ENCODE measurements around the gene ANO1.

Gene ANO1

GRCh38 chr11:70050243-70050642 lies 27.9 kb upstream of the ANO1 start:
- DNase-seq (ENCODE audit: low read depth), result no peak

GRCh38 chr11:70054004-70054403 lies 24.1 kb upstream of the ANO1 start:
- DNase-seq (ENCODE audit: low read depth), result no peak

- DNase-seq (ENCODE audit: low read depth), result no peak
These were observed 22.7 kb upstream of the ANO1 start for GRCh38 chr11:70055444-70055843.

DNA sequence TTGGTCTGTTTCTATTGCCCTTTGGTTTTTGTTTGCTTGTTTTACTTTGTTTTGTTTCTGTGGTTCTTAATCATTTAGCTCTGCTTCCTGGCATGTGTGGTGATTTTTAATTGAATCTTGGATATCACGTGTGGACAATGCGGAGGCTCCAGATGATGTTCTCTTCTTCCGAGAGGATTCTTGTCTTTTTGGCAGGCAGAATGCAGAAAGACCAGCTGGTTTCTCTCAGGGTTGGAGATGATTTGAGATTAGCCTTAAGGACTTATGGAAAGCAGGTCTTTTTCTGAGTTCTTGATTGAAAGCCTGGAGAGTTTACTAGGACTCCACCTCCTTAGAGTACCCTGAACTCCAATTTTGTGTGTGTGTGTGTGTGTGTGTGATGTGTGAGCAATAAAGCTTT lies 21.0 kb upstream of the ANO1 start:
- no peak for DNase-seq (ENCODE audit: low read depth)

DNA sequence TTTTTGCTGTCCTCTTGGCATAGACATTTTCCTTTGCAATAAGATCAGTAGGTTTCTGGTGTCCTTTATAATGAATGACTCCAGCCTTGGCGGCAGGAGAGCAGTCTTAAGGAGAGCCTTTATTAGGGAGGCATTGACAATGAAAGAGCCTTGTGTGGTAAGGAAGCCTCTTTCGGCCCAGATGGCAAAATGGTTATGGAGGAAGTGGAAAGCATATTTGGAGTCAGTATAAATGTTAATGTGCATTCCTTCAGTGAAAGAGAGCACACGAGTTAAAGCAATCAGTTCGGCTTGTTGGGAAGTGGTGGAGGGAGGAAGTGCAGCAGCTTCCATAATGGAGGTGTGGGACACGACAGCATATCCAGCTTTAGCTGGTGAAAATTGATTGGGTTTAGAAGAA lies 18.1 kb upstream of the ANO1 start:
- no peak for DNase-seq (ENCODE audit: low read depth)

DNA sequence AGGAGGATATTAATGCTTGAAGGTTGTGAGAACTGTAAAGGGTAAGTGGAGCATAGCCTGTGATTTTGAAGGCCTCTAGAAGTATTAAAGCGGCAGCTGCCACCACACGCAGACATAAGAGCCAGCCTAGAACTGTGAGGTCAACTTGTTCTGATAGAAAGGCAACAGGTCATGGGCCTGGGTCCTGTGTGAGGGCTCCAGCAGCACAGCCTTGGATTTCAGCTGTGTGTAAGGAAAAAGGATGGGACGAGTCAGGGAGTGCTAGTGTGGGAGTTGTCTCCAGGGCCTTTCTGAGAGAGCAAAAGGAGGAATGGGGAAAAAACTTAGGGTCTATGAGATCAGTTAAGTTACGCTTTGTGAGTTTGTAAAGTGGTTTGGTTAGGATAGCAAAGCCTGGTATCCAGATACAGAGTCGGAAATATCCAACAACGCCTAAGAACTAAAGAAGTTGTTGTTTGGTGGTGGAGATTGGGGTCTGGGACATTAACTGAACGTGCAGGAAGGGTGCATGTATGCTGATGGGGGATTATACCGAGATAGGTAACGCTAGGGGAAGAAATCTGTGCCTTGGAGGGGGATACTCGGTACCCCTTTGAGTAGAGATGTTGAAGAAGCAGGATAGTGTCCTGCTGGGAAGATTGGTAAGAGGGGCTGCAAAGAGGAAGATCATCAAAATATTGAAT lies 17.4 kb upstream of the ANO1 start:
- no peak for DNase-seq (ENCODE audit: low read depth)

DNA sequence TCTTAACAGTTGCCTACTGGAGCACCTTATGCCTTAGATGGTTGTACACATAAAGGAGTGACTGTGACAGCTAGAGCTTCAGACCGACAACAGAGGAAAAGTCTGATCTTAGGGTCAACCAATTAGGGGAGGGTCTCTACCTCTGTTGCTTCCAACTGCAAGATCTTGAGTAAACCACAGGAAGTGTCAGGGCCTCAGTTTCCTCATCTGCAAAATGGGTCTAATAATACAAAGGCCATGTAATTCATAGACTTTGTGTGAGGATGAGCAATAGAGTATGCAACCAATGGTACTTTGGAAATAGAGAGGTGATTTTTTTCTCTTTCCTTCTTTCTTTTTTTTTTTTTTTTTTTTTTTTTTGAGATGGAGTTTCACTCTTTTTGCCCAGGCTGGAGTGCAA lies 16.4 kb upstream of the ANO1 start:
- no peak for DNase-seq (ENCODE audit: low read depth)

GRCh38 chr11:70063121-70063520 lies 15.0 kb upstream of the ANO1 start:
- DNase-seq (ENCODE audit: low read depth), result no peak

DNA sequence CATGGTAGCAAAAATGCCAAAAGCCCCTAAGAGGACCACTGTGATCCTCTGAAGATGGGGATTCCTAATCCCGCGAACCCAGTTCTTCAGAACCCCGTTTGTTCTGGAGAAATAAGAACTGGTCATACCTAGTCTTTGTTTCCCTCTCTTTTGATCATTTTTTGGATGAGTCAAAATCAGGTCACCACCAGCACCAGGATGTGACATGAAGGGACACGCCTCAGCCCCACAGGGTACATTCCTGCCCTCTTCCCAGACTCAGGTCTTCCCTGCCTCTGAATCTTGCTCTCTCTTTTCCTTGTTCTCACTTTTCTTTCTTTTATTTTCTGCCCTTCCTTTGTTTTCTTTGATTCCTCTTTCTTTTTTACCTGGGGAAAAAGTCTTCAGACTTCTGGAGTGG lies 14.6 kb upstream of the ANO1 start:
- no peak for DNase-seq (ENCODE audit: low read depth)

DNA sequence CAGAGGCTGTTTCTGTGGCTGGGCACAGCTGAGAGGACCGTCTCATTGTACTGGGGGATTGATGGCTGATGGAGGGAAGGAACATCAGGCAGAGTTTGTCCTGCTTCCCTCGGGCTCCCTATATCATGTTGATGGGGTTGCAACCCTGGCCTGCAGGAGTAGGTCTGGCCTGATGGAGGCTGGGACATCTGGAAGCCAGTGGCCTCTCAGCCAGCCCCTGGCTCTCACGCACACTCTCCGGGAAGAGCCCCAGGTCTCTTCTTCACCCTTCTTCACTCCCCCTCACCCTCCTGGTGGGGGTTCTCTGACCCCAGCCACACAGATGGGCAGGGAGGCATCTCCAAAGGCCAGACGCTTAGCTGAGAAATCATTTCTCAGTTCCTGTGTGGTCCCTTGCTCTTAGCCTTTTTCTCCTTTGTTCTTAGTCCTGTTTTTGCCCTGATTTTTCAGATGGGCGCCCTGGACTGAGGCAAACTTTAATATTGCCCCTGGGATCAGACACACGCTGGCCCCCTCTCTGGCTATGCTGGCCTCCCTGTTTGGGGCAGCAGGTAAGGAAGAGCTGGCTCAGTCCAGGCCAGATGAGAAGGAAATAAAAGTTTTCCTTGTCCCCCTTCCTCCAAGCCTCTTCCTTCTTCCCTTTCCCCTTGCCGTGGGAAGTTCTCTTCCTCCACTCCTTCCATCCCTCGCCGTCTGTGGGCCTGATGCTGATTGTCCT lies 13.9 kb upstream of the ANO1 start:
- no peak for DNase-seq (ENCODE audit: low read depth)

- DNase-seq (ENCODE audit: low read depth), result no peak
These were observed 13.3 kb upstream of the ANO1 start for GRCh38 chr11:70064726-70065317.

DNA sequence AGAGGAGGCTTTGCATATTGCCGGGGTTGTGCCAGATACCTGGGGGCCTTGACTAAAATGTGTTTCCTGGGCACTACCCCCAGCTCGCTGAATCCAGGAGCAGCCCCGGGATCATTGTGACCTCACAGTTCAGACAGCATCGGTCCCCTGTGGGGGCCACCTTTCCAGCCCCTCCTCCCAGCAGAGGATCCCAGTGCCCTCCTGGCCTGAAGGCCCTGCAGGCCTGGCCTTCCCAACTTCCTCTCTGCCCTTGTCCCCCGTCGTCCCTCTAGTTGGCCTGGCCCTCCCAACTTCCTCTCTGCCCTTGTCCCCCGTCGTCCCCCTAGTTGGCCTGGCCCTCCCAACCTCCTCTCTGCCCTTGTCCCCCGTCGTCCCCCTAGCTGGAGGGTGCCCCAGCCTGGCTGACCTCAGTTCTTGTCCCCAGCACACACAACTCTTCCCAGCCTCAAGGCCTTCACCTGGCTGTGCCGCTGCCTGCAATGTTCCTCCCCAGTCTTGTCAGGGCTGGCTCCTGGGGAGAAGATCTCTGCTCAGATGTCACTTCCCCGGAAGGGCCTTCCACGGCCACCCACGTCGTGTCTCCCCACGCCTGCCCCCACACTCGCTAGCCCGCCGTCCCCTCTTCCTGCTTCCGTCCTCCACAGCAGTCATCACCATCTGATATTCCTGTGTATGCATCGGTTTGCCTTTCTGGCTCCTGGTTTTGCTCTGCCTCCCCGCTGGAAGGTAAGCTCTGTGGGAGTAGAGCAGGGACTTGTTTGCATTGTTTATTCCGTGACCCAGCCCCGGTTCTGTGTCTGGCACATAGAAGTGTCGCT lies 12.6 kb upstream of the ANO1 start:
- no peak for DNase-seq (ENCODE audit: low read depth)

DNA sequence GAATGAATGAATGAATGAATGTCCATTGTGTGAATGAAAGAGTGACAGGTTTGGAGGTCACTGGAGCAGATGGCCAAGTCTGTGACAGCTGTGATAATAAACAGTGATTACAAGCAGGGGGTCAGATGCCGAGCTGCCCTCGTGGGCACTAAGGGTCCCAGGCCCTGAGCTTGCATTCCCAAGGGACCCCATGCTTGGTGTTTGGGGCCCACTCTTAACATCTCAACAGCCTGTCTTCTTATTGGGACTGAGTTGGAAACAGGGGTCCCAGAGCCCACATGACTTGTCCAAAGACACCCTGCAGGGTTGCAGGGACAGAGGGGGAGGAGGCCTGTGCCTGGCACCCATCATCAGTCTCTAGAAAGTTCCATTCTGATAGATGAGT lies 12.0 kb upstream of the ANO1 start:
- no peak for DNase-seq (ENCODE audit: low read depth)

- DNase-seq (ENCODE audit: low read depth), result no peak
These were observed 11.5 kb upstream of the ANO1 start for GRCh38 chr11:70066628-70067027.

DNA sequence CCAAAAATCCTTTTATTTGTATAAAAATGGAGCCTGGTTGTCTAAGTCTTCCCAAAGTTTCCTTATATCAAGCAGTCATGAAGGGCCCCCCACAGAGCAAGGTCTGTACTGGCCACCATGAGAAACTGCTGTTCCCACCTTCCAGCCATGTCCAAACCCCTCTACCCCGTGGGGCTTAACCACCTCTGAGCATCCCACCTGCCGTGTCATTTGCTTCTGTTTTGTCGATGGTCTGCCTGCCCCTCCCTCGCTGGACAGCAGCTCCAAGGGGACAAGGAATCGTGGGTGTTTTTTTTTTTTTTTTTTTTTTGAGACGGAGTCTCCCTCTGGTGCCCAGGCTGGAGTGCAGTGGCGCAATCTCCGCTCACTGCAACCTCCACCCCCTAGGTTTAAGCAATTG lies 11.1 kb upstream of the ANO1 start:
- no peak for DNase-seq (ENCODE audit: low read depth)

DNA sequence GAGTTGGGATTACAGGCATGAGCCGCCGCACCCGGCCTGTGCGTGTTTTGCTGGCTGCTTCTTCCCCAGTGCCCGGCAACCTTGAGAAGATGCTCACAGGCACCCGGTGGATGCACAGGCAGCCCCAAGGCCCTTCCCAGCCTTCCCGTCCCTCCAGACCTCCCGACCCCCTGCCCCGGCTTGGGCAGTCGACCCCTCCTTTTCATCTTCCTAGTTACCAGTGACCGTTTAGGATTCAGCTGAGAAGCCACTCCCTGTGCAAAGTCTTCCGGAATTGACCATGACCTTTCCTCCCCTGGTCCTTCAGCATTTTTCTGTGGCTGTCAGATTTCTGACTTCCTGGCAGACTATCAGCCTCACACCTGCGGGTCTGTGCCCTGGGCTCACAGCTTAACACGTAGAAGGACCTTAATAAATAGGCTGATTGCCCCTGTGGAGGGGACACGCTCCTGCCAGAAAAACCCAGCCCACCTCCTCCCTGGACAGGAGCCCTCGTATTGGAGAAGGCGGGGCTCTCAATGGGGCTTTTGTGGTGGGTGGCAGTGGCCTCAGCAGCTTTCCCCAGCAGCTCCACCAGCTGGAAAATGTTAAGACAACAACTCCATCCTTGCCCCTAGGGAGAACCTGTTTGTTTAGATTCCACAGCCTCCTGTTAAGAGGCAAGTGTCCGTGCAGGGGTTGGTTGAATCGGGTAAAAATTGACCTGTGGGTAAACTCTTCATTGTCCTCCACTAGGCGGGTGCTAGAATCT lies 10.4 kb upstream of the ANO1 start:
- no peak for DNase-seq (ENCODE audit: low read depth)

DNA sequence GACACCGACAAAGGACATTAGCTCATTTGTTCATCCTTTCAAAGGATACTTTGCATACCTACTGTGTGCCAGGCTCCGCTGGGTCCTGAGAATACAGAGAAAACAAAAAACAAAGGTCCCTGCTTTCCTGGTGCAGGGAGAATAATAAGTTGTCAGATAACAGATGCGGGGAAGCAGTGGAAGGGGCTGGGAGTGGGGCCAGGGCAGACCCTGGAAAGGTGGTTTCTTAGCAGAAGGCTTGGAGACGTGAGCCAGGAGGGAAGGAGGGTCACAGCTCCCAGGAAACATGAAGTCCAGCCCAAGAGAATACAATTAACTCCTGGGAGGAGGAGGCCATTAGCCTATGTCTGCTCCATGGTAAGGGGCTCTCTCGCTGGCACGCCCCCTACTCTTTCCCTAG lies 9.8 kb upstream of the ANO1 start:
- no peak for DNase-seq (ENCODE audit: low read depth)

- DNase-seq (ENCODE audit: low read depth), result no peak
These were observed 9.2 kb upstream of the ANO1 start for GRCh38 chr11:70068950-70069349.

GRCh38 chr11:70070706-70071105 lies 7.4 kb upstream of the ANO1 start:
- no peak for DNase-seq (ENCODE audit: low read depth)

- no peak for DNase-seq (ENCODE audit: low read depth)
These were observed 6.1 kb upstream of the ANO1 start for GRCh38 chr11:70071996-70072395.

DNA sequence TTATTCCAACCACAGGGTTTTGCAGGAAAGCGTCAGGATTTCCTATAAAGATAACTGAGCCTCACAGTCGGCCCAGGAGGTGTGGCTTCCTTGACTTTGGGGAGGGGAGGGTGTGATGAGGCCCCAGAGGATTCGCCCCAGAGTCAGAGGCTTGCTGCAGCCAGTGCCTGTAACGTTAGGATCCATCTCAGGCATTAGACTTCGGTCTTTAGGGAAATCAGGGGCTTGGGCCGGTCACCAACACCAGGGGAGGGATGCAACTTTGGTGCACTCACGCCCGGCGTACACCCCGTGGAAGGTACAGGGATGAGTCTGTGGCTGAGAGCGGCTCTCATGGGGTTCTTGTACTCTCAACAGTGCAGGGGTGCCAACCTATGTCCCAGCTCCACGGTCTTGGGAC lies 5.7 kb upstream of the ANO1 start:
- no peak for DNase-seq (ENCODE audit: low read depth)

All from HS-5 (cell line).